ENCODE data around the gene STUM.

STUM gene

DNA sequence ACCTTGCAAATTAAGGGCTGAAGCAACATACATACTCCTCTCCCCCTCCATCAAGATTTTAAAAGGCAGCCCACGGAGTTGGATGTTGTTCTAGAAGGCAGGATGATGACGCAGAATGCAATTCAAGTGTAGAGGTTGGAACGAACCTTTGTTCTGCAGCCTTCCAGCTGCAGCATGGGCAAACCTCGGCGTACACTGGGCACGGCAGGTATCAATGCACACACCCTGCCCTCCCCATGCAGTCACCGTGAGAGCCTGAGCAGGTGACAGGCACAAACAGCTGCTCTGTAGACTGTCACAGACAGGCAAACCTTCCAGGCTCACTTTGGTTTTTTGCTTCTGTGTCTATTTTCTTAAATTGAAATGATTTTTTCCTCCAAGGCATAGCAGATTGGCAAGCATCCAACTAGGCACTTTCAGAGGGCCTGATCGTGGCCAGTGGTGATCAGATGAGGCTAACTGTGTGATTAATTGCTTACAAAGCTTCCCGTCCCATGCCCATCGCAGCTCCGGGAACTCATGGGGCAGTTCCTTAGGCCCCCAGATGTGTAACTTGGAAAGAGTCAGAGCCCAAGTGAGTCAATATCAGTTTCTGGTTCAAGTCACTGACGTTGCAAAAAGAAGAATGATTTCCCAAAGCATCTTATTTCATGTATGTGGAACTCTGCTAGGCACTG, 108.2 kb downstream of the STUM start:
- no peak for DNase-seq

DNA sequence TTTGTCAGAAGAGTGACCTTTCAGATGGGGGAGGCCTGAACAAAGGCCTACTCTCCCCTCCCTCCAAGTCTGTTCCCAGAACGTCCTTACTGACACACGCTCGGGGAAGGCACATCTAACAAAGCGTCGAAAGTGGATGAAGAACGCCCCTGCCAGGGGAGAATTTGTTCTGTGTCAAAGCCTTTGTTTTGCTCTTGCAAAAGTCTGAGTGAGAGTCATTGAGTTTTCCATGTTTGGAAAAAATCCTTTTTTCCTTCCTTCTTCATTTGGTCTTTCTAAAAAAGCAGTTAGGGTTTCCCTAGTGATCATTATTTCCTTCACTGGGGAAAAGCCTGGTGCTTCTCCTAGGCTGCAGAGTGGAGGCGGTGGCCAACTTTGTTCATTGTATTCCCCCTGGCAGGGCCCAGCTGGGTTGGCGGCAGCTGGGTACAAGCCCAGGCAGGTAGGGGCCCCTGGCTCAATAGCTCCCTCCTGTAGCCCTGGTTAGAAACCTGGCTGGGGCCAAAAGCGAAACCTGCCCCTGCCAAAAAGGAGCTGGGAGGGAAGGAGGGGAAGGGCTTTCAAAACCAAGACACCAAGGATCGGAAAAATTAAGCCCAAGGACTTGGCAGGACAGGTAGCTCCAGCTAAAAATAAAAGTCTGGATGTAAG, 109.5 kb downstream of the STUM start:
- DNase-seq, result no peak

DNA sequence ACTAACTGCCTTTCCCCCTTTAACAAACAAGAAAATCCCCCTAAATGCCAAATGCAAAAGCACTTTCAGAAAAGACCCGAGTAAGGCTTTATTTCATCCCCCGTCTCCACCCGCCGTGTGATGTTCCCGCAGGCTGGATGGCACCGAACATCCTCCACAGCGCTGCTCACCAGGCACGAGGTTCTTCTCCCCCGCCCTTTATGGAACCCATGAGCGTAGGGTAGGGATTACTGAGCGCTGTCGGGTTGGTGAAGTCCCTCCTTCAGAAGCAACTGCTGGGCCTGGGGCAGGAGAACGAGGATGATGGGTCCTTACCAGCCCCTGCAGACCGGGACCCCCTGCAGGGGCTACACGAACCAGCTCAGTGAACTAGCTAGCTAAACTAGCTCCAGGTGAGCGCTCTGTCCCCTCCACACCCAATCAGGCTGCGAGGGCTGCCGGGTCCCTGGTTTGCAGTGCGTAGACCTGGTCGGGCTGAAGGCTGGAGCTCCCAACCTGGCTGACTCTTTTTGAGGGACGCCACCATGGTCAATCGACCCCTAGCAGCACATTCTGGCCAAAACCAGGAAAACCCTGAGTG, 110.1 kb downstream of the STUM start:
- DNase-seq, result no peak

Data from CD4-positive, alpha-beta T cell treated with Interleukin-12 subunit alpha and Interleukin-12 subunit beta, for 1 hour (primary cell).